A549 (cell line): ENCODE data around the gene NUDCD3.

ENCODE experiments used
- EHMT2 ChIP-seq: fragments of 200-600 bp; sonication (generic); IDR thresholded peaks from 2 replicates; pipeline ENCODE4 v1.6.1; 2016; ENCODE audit warnings: antibody characterized with exemption, low read depth, mild to moderate bottlenecking, moderate library complexity
- EP300 ChIP-seq, 2 experiments: fragments of >200 bp; sonication (Bioruptor Twin); formaldehyde crosslinking; IDR thresholded peaks; 2 replicates in 1 of 2; 3 replicates in 1 of 2; pipeline ENCODE4 v1.6.1; 2016 to 2017
- TF ChIP-seq, protein P1 (sequence below): fragments of 200-600 bp; sonication (generic); IDR thresholded peaks from 2 replicates; pipeline ENCODE4 v1.6.1; 2016; ENCODE audit warnings: antibody characterized with exemption, mild to moderate bottlenecking, moderate library complexity
- TF ChIP-seq, protein P2 (sequence below): IDR thresholded peaks from 2 replicates; pipeline ENCODE4 v1.6.1; 2012
- TF ChIP-seq, protein P3 (sequence below): fragments of >200 bp; sonication (Bioruptor Twin); formaldehyde crosslinking; IDR thresholded peaks from 3 replicates; pipeline ENCODE4 v1.5.1; 2016

DNA sequence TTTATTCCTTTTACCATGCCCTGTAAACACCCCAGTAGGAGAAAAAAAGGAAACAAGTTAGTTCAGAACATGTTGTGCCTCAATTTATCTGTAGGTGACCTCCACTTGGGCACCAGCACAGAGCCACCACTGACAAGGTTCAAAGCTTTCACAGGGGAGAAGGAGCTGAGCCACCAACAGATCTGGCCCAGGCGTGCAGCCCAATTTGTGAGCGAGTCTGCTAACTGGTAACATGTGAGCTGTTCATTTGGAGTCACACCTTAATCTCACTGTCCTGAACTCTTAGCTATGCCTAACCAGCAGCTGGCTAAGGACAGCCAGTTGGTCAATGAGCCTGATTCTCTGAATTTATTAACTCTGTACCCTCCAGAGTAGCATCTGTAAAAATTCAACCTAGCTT lies 86.7 kb downstream of the NUDCD3 start:
- no peak for TF ChIP-seq EHMT2
- TF ChIP-seq, protein P1, sequence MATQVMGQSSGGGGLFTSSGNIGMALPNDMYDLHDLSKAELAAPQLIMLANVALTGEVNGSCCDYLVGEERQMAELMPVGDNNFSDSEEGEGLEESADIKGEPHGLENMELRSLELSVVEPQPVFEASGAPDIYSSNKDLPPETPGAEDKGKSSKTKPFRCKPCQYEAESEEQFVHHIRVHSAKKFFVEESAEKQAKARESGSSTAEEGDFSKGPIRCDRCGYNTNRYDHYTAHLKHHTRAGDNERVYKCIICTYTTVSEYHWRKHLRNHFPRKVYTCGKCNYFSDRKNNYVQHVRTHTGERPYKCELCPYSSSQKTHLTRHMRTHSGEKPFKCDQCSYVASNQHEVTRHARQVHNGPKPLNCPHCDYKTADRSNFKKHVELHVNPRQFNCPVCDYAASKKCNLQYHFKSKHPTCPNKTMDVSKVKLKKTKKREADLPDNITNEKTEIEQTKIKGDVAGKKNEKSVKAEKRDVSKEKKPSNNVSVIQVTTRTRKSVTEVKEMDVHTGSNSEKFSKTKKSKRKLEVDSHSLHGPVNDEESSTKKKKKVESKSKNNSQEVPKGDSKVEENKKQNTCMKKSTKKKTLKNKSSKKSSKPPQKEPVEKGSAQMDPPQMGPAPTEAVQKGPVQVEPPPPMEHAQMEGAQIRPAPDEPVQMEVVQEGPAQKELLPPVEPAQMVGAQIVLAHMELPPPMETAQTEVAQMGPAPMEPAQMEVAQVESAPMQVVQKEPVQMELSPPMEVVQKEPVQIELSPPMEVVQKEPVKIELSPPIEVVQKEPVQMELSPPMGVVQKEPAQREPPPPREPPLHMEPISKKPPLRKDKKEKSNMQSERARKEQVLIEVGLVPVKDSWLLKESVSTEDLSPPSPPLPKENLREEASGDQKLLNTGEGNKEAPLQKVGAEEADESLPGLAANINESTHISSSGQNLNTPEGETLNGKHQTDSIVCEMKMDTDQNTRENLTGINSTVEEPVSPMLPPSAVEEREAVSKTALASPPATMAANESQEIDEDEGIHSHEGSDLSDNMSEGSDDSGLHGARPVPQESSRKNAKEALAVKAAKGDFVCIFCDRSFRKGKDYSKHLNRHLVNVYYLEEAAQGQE = no peak
- TF ChIP-seq, protein P2, sequence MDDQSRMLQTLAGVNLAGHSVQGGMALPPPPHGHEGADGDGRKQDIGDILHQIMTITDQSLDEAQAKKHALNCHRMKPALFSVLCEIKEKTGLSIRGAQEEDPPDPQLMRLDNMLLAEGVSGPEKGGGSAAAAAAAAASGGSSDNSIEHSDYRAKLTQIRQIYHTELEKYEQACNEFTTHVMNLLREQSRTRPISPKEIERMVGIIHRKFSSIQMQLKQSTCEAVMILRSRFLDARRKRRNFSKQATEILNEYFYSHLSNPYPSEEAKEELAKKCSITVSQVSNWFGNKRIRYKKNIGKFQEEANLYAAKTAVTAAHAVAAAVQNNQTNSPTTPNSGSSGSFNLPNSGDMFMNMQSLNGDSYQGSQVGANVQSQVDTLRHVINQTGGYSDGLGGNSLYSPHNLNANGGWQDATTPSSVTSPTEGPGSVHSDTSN = no peak
- TF ChIP-seq, protein P3, sequence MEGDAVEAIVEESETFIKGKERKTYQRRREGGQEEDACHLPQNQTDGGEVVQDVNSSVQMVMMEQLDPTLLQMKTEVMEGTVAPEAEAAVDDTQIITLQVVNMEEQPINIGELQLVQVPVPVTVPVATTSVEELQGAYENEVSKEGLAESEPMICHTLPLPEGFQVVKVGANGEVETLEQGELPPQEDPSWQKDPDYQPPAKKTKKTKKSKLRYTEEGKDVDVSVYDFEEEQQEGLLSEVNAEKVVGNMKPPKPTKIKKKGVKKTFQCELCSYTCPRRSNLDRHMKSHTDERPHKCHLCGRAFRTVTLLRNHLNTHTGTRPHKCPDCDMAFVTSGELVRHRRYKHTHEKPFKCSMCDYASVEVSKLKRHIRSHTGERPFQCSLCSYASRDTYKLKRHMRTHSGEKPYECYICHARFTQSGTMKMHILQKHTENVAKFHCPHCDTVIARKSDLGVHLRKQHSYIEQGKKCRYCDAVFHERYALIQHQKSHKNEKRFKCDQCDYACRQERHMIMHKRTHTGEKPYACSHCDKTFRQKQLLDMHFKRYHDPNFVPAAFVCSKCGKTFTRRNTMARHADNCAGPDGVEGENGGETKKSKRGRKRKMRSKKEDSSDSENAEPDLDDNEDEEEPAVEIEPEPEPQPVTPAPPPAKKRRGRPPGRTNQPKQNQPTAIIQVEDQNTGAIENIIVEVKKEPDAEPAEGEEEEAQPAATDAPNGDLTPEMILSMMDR = no peak
- no peak for TF ChIP-seq EP300 (IDR thresholded peaks at IDR 0.05)
